T-cell (primary cell): ENCODE data around the gene ADAP1. TPM values are rescaled to one million over a fixed set of nuclear protein-coding genes. Genes with fewer than 3 reads are reported as not detected.

Source experiments
- ATAC-seq, 4 experiments: fragments of 200-7000 bp in 3 of 4; fragments of 150-1000 bp in 1 of 4; cut with Tn5 transposase; replicated peaks in 1 of 4; 1 replicate in 3 of 4; 2 replicates in 1 of 4; pipeline ENCODE4 v1.10.0; 2021; ENCODE audit warnings: moderate library complexity in 3 of 4, mild to moderate bottlenecking in 2 of 4, moderate number of reproducible peaks in 1 of 4
- CTCF ChIA-PET, 2 donors: fragments of 300-600 bp; sonication (Branson Sonifier 250); formaldehyde crosslinking; loops; one replicate each; lab custom pipeline; 2022; ENCODE audit warnings: antibody characterized with exemption in 2 of 2; lab: Charles Lee
- POLR2A ChIA-PET, 2 donors: fragments of 300-600 bp; sonication (Branson Sonifier 250); formaldehyde crosslinking; loops; one replicate each; lab custom pipeline; 2022; ENCODE audit warnings: antibody characterized with exemption in 2 of 2; lab: Charles Lee
- DNase-seq, 35 experiments: peaks; one replicate each; pipeline versions ENCODE4 v3.0.0 to v3.0.0-alpha.2; 2013 to 2023
- H3K27ac ChIP-seq: one replicate; pipeline ENCODE4 v1.5.1; 2013; ENCODE audit warnings: low read length
- H3K27me3 ChIP-seq, 2 experiments: replicated peaks in 1 of 2; 1 replicate in 1 of 2; 2 replicates in 1 of 2; pipeline versions ENCODE4 v1.6.1 to v1.7.0; 2013; ENCODE audit warnings: low read length in 1 of 2, mixed read lengths in 1 of 2; ENCODE audit not compliant: control insufficient read depth in 2 of 2, insufficient read depth in 2 of 2; ENCODE audit errors: extremely low read depth in 1 of 2
- H3K36me3 ChIP-seq, 2 donors: 1 replicate in 1 of 2; 2 replicates in 1 of 2; pipeline versions ENCODE4 v1.6.1 to v1.7.0; 2013; ENCODE audit warnings: low read length in 1 of 2; ENCODE audit not compliant: control insufficient read depth in 2 of 2, insufficient read depth in 1 of 2; ENCODE audit errors: extremely low read depth in 1 of 2
- H3K4me1 ChIP-seq, 2 experiments: 1 replicate in 1 of 2; 2 replicates in 1 of 2; pipeline versions ENCODE4 v1.6.1 to v1.7.0; 2013; ENCODE audit warnings: low read length in 2 of 2, mixed read lengths in 1 of 2; ENCODE audit not compliant: insufficient read depth in 2 of 2, control insufficient read depth in 1 of 2; ENCODE audit errors: extremely low read depth in 1 of 2
- H3K4me3 ChIP-seq, 2 donors: 1 replicate in 1 of 2; 2 replicates in 1 of 2; pipeline versions ENCODE4 v1.5.1 to v1.7.0; 2013; ENCODE audit warnings: mild to moderate bottlenecking in 2 of 2, low read length in 1 of 2, moderate library complexity in 1 of 2; ENCODE audit not compliant: control insufficient read depth in 1 of 2; ENCODE audit errors: extremely low read depth in 1 of 2
- H3K9me3 ChIP-seq: 2 replicates; pipeline ENCODE4 v1.7.0; 2013
- H3K27ac Mint-ChIP-seq, 2 donors: one replicate each; pipeline ENCODE4 v1.8.0; 2020 to 2021; ENCODE audit warnings: mild to moderate bottlenecking in 2 of 2, mixed read lengths in 2 of 2
- H3K27me3 Mint-ChIP-seq, 2 donors: one replicate each; pipeline ENCODE4 v1.8.0; 2021 to 2022; ENCODE audit warnings: mixed read lengths in 2 of 2
- H3K36me3 Mint-ChIP-seq: one replicate; pipeline ENCODE4 v1.8.0; 2021; ENCODE audit warnings: mixed read lengths
- H3K4me1 Mint-ChIP-seq, 3 donors: one replicate each; pipeline ENCODE4 v1.8.0; 2020 to 2022; ENCODE audit warnings: mixed read lengths in 3 of 3, mild to moderate bottlenecking in 1 of 3
- H3K4me3 Mint-ChIP-seq, 3 donors: one replicate each; pipeline ENCODE4 v1.8.0; 2020 to 2022; ENCODE audit warnings: mild to moderate bottlenecking in 3 of 3, mixed read lengths in 3 of 3, moderate library complexity in 3 of 3
- H3K9me3 Mint-ChIP-seq, 3 donors: one replicate each; pipeline ENCODE4 v1.8.0; 2020 to 2022; ENCODE audit warnings: mixed read lengths in 3 of 3
- WGBS: methylation state at CpG from one replicate; pipeline ENCODE4 v1.1.5; 2013; ENCODE audit warnings: missing lambda C conversion rate; ENCODE audit not compliant: insufficient coverage; 5-methylcytosine and 5-hydroxymethylcytosine counted together
- total RNA-seq, 35 experiments: library from RNA in 6 of 35; stranded (reverse) in 6 of 35; fragments of 120-200 nt in 1 of 35; gene quantifications; one replicate each; pipeline versions ENCODE4 v1.2.1 to v1.2.4 and lab custom pipeline; 2013 to 2026

ADAP1 gene
- total RNA-seq, 5 donors from 2014 or later (not counting 1 experiment from before 2014, with no cell fraction given): 10.6 to 26.9 (median 23.5) TPM

DNA sequence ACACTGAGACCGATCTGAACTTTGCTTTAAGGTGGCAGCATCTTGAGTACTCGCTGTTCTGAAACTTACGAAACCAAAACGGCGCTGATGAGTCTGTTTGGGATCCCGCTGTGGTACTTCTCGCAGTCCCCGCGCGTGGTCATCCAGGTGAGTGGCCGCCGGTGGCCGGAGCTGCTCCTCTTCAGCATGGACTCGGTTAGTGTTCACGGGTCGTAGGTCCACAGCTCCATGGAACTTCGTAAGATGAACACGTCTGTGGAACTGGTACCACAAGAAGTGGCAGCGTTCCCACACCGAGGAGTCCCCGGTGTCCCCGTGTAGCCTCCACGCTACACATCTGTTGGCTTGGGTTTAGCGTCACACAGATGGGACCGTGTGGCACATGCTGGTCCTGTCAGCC, 88.6 kb downstream of the ADAP1 start:
- no peaks in the 10 kb centered on the region for H3K9me3 Mint-ChIP-seq
- H3K36me3 ChIP-seq: peaks cover 30 to 59% of the 10 kb centered on the region in 2 donors
- H3K27me3 ChIP-seq: no peaks in the 10 kb centered on the region
- POLR2A ChIA-PET: no interaction called here
- no peak overlapping the region for H3K27ac Mint-ChIP-seq
- H3K9me3 ChIP-seq: no peaks in the 10 kb centered on the region
- CTCF ChIA-PET: no interaction called here
- WGBS: 96% methylated on average over 25 of the region's 25 CpGs
- H3K36me3 Mint-ChIP-seq: peaks cover 53% of the 10 kb centered on the region
- H3K4me3 Mint-ChIP-seq: no peak overlapping the region
- no peak overlapping the region for H3K27ac ChIP-seq
- DNase-seq (no peak), ATAC-seq (no peak)
- H3K4me3 ChIP-seq: no peak overlapping the region
- no peaks in the 10 kb centered on the region for H3K4me1 ChIP-seq
- H3K4me1 Mint-ChIP-seq: peaks cover 0 to 4% (median 4%) of the 10 kb centered on the region in 3 donors
- H3K27me3 Mint-ChIP-seq: no peaks in the 10 kb centered on the region

- Mint-ChIP-seq H3K9me3 (no peaks in the 10 kb centered on the region), H3K4me3 (no peak overlapping the region), H3K27me3 (no peaks in the 10 kb centered on the region), H3K4me1 (peaks cover 0 to 2% (median 0%) of the 10 kb centered on the region in 3 donors), H3K36me3 (peaks cover 65% of the 10 kb centered on the region), H3K27ac (no peak overlapping the region)
- no peak overlapping the region for H3K27ac ChIP-seq
- no peaks in the 10 kb centered on the region for H3K9me3 ChIP-seq
- no peaks in the 10 kb centered on the region for H3K4me1 ChIP-seq
- H3K27me3 ChIP-seq: no peaks in the 10 kb centered on the region
- ATAC-seq (no peak), DNase-seq (no peak)
- ChIA-PET POLR2A (no interaction called here), CTCF (no interaction called here)
- WGBS: 89% methylated on average over 8 of the region's 16 CpGs
- no peak overlapping the region for H3K4me3 ChIP-seq
- peaks cover 36 to 70% of the 10 kb centered on the region in 2 donors for H3K36me3 ChIP-seq
Measured at GRCh38 chr7:863106-863505, 91.4 kb downstream of the ADAP1 start.

- ATAC-seq (no peak), DNase-seq (no peak)
- 93% methylated on average over 5 of the region's 6 CpGs for WGBS
- no peaks in the 10 kb centered on the region for H3K9me3 Mint-ChIP-seq
- H3K27me3 Mint-ChIP-seq: no peaks in the 10 kb centered on the region
- no peak overlapping the region for H3K4me3 ChIP-seq
- ChIA-PET CTCF (no interaction called here), POLR2A (no interaction called here)
- no peak overlapping the region for H3K4me3 Mint-ChIP-seq
- no peaks in the 10 kb centered on the region for H3K9me3 ChIP-seq
- H3K36me3 Mint-ChIP-seq: peaks cover 66% of the 10 kb centered on the region
- H3K36me3 ChIP-seq: peaks cover 33 to 64% of the 10 kb centered on the region in 2 donors
- H3K4me1 ChIP-seq: no peaks in the 10 kb centered on the region
- H3K27me3 ChIP-seq: no peaks in the 10 kb centered on the region
- H3K27ac ChIP-seq: no peak overlapping the region
- no peak overlapping the region for H3K27ac Mint-ChIP-seq
- no peaks in the 10 kb centered on the region for H3K4me1 Mint-ChIP-seq
Measured at GRCh38 chr7:862157-862556, 92.3 kb downstream of the ADAP1 start.

GRCh38 chr7:861222-861621, 93.3 kb downstream of the ADAP1 start:
- Histone ChIP-seq H3K36me3 (peaks cover 33 to 67% of the 10 kb centered on the region in 2 donors), H3K27me3 (no peaks in the 10 kb centered on the region), H3K4me1 (no peaks in the 10 kb centered on the region), H3K27ac (no peak overlapping the region), H3K9me3 (no peaks in the 10 kb centered on the region), H3K4me3 (no peak overlapping the region)
- ChIA-PET CTCF (no interaction called here), POLR2A (no interaction called here)
- no peaks in the 10 kb centered on the region for H3K9me3 Mint-ChIP-seq
- H3K36me3 Mint-ChIP-seq: peaks cover 66% of the 10 kb centered on the region
- no peak overlapping the region for H3K27ac Mint-ChIP-seq
- no peaks in the 10 kb centered on the region for H3K4me1 Mint-ChIP-seq
- 100% methylated on average over 2 of the region's 9 CpGs for WGBS
- H3K4me3 Mint-ChIP-seq: no peak overlapping the region
- H3K27me3 Mint-ChIP-seq: no peaks in the 10 kb centered on the region
- DNase-seq (no peak), ATAC-seq (no peak)

GRCh38 chr7:860149-860548, 94.3 kb downstream of the ADAP1 start:
- Mint-ChIP-seq H3K9me3 (no peaks in the 10 kb centered on the region), H3K4me3 (no peak overlapping the region), H3K4me1 (no peaks in the 10 kb centered on the region), H3K27me3 (no peaks in the 10 kb centered on the region), H3K27ac (no peak overlapping the region), H3K36me3 (peaks cover 63% of the 10 kb centered on the region)
- ATAC-seq: no peak
- H3K27me3 ChIP-seq: no peaks in the 10 kb centered on the region
- DNase-seq: no peak
- peaks cover 36 to 68% of the 10 kb centered on the region in 2 donors for H3K36me3 ChIP-seq
- no peak overlapping the region for H3K4me3 ChIP-seq
- ChIA-PET POLR2A (no interaction called here), CTCF (no interaction called here)
- 87% methylated on average over 20 of the region's 21 CpGs for WGBS
- no peaks in the 10 kb centered on the region for H3K4me1 ChIP-seq
- no peaks in the 10 kb centered on the region for H3K9me3 ChIP-seq
- H3K27ac ChIP-seq: no peak overlapping the region

DNA sequence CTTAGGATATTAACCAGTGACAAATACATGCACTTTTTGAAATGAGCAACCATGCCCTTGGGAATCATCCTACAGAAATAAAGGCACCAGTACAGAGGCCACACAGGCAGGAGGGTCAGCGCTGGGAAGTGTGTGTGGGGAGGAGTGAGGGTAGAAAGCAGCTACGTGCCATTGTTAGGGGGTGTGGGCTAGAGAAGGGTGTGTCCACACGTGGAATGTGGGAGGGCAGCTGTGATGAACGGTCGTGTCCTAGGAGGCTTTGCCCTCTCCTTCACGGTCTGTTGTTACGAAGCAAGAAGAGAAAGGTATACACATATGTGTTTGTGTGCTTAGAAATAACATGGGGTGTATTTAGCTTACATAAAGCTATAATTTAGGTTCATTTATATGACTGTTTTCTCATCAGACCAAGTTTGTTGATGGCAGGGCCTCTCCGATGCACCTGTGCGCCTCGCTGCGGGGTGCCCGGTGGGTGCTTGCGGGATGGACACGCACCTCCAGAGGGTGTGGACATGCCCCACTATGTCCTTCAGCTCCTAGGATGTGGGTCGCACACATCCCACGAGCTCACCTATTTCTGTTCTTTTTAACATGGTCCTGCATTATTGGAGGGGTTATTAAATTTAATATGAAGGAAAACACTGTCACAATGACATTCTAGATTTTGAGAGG, 95.0 kb downstream of the ADAP1 start:
- H3K4me3 ChIP-seq: no peak overlapping the region
- ChIA-PET POLR2A (no interaction called here), CTCF (no interaction called here)
- DNase-seq (no peak), ATAC-seq (no peak)
- Mint-ChIP-seq H3K36me3 (peaks cover 59% of the 10 kb centered on the region), H3K27ac (no peak overlapping the region), H3K4me1 (no peaks in the 10 kb centered on the region), H3K4me3 (no peak overlapping the region), H3K27me3 (no peaks in the 10 kb centered on the region), H3K9me3 (no peaks in the 10 kb centered on the region)
- H3K4me1 ChIP-seq: no peaks in the 10 kb centered on the region
- H3K36me3 ChIP-seq: peaks cover 33 to 71% of the 10 kb centered on the region in 2 donors
- WGBS: 91% methylated on average over 8 of the region's 16 CpGs
- no peaks in the 10 kb centered on the region for H3K9me3 ChIP-seq
- no peak overlapping the region for H3K27ac ChIP-seq
- no peaks in the 10 kb centered on the region for H3K27me3 ChIP-seq
